B cell (primary cell): ENCODE data around the gene TMEM191B. TPM values are rescaled to one million over a fixed set of nuclear protein-coding genes. Genes with fewer than 3 reads are reported as not detected.
"Not testable (repeated sequence)": the region's sequence is repeated elsewhere in the genome, so short reads cannot be mapped to it uniquely, and the experiment has no call there.

Experiments
- ATAC-seq: fragments of 200-7000 bp; cut with Tn5 transposase; one replicate; pipeline ENCODE4 v1.10.0; 2021; ENCODE audit warnings: low read depth, mild to moderate bottlenecking, moderate number of reproducible peaks, moderate library complexity
- CTCF ChIA-PET: fragments of 350-600 bp; sonication (Branson Sonifier 250); formaldehyde crosslinking; loops from one replicate; lab custom pipeline; 2021; ENCODE audit warnings: antibody characterized with exemption, inconsistent platforms; lab: Charles Lee
- POLR2A ChIA-PET: fragments of 350-600 bp; sonication (Branson Sonifier 250); formaldehyde crosslinking; loops from one replicate; lab custom pipeline; 2021; ENCODE audit warnings: antibody characterized with exemption; lab: Charles Lee
- DNase-seq: peaks from one replicate; pipeline ENCODE4 v3.0.0; 2013
- H2AFZ ChIP-seq: 2 replicates; pipeline ENCODE4 v1.6.1; 2012; ENCODE audit warnings: mild to moderate bottlenecking, low read depth, low read length; ENCODE audit not compliant: insufficient read depth, poor library complexity, severe bottlenecking
- H3K27ac ChIP-seq, 2 donors: 1 replicate in 1 of 2; 2 replicates in 1 of 2; pipeline ENCODE4 v1.5.1; 2012 to 2013; ENCODE audit warnings: low read length in 2 of 2, mild to moderate bottlenecking in 2 of 2, moderate library complexity in 1 of 2
- H3K27me3 ChIP-seq, 4 experiments: fragments of 200-600 bp in 1 of 4; sonication (generic) in 1 of 4; replicated peaks in 1 of 4; 1 replicate in 2 of 4; 2 replicates in 2 of 4; pipeline versions ENCODE4 v1.6.1 to v1.7.0; 2013 to 2016; ENCODE audit warnings: low read length in 3 of 4, mild to moderate bottlenecking in 2 of 4, mixed read lengths in 1 of 4, moderate library complexity in 1 of 4; ENCODE audit not compliant: insufficient read depth in 4 of 4, control insufficient read depth in 3 of 4; ENCODE audit errors: control extremely low read depth in 1 of 4
- H3K36me3 ChIP-seq, 2 experiments: replicated peaks in 1 of 2; 1 replicate in 1 of 2; 2 replicates in 1 of 2; pipeline versions ENCODE4 v1.6.1 to v1.7.1; 2013; ENCODE audit warnings: low read length in 1 of 2; ENCODE audit not compliant: insufficient read depth in 2 of 2, control insufficient read depth in 1 of 2; ENCODE audit errors: control extremely low read depth in 1 of 2, extremely low read depth in 1 of 2
- H3K4me1 ChIP-seq, 2 donors: fragments of 200-600 bp in 1 of 2; sonication (generic) in 1 of 2; 1 replicate in 1 of 2; 2 replicates in 1 of 2; pipeline versions ENCODE4 v1.5.1 to v1.6.1; 2013 to 2017; ENCODE audit warnings: low read length in 2 of 2; ENCODE audit not compliant: control insufficient read depth in 2 of 2, insufficient read depth in 2 of 2
- H3K4me2 ChIP-seq: replicated peaks from 2 replicates; pipeline ENCODE3; 2012; ENCODE audit warnings: mild to moderate bottlenecking, low read depth, low read length; ENCODE audit not compliant: poor library complexity, severe bottlenecking
- H3K4me3 ChIP-seq, 5 experiments: fragments of 200-600 bp in 1 of 5; sonication (generic) in 1 of 5; 1 replicate in 3 of 5; 2 replicates in 2 of 5; pipeline versions ENCODE4 v1.5.1 to v1.7.0; 2011 to 2016; ENCODE audit warnings: low read length in 4 of 5, mild to moderate bottlenecking in 4 of 5, low read depth in 2 of 5, control low read depth in 1 of 5, moderate library complexity in 1 of 5; ENCODE audit not compliant: insufficient read depth in 1 of 5; ENCODE audit errors: control extremely low read depth in 1 of 5, extremely low read depth in 1 of 5
- H3K79me2 ChIP-seq: fragments of 200-600 bp; sonication (generic); one replicate; pipeline ENCODE4 v1.6.0; 2016; ENCODE audit warnings: low read length; ENCODE audit not compliant: control insufficient read depth, insufficient read depth
- H3K9ac ChIP-seq: fragments of 200-600 bp; sonication (generic); 2 replicates; pipeline ENCODE4 v1.6.1; 2017; ENCODE audit warnings: mild to moderate bottlenecking, low read length, moderate library complexity
- H3K9me3 ChIP-seq, 3 donors: one replicate each; pipeline versions ENCODE4 v1.6.1 to v1.7.1; 2013; ENCODE audit warnings: low read length in 2 of 3; ENCODE audit not compliant: control insufficient read depth in 2 of 3, insufficient read depth in 1 of 3; ENCODE audit errors: control extremely low read depth in 1 of 3
- H4K20me1 ChIP-seq: 2 replicates; pipeline ENCODE4 v1.6.0; 2012; ENCODE audit warnings: mild to moderate bottlenecking, low read length; ENCODE audit not compliant: insufficient read depth, control insufficient read depth, poor library complexity, severe bottlenecking
- H3K27ac Mint-ChIP-seq: one replicate; pipeline ENCODE4 v1.8.0; 2021; ENCODE audit warnings: mixed read lengths
- H3K27me3 Mint-ChIP-seq: one replicate; pipeline ENCODE4 v1.8.0; 2021; ENCODE audit warnings: mixed read lengths
- H3K4me1 Mint-ChIP-seq: one replicate; pipeline ENCODE4 v1.8.0; 2021; ENCODE audit warnings: mixed read lengths
- H3K4me3 Mint-ChIP-seq: one replicate; pipeline ENCODE4 v1.8.0; 2021; ENCODE audit warnings: mixed read lengths
- H3K9me3 Mint-ChIP-seq: one replicate; pipeline ENCODE4 v1.8.0; 2022; ENCODE audit warnings: mixed read lengths; ENCODE audit not compliant: insufficient read depth
- WGBS: methylation state at CpG from one replicate; pipeline ENCODE4 v1.1.5; 2013; ENCODE audit warnings: missing lambda C conversion rate; ENCODE audit not compliant: insufficient coverage; 5-methylcytosine and 5-hydroxymethylcytosine counted together
- intact Hi-C: fragments of 100-400 bp; cut with micrococcal nuclease; formaldehyde crosslinking; loops from one replicate; pipeline ENCODE4 v1.10.0; 2022
- polyA plus RNA-seq: library from polyadenylated mRNA; depleted of rRNA; stranded (reverse); fragments of >200 nt; gene quantifications from 2 replicates; pipeline ENCODE4 v1.2.3, GENCODE V29; 2012
- total RNA-seq, 2 donors: library from RNA; stranded (reverse); fragments of 120-200 nt in 1 of 2; gene quantifications; 1 replicate in 1 of 2; 2 replicates in 1 of 2; pipeline versions ENCODE4 v1.2.3 to v1.2.4, GENCODE V29; 2013 to 2022

The TMEM191B gene
- total and polyA plus RNA-seq, 2 donors (not counting 1 experiment from before 2014, with no cell fraction given), result 6.1 to 8.3 TPM

- no CpG with 5 or more reads among the region's 4 CpGs for WGBS
- H3K27ac ChIP-seq, POLR2A ChIA-PET, ATAC-seq, DNase-seq, H3K4me2 ChIP-seq, H3K4me1 Mint-ChIP-seq, H3K27me3 ChIP-seq, H2AFZ ChIP-seq, H3K27me3 Mint-ChIP-seq, H3K27ac Mint-ChIP-seq, H3K36me3 ChIP-seq, H3K4me3 ChIP-seq, H3K9ac ChIP-seq, H3K79me2 ChIP-seq, H3K9me3 Mint-ChIP-seq, H3K4me3 Mint-ChIP-seq, H4K20me1 ChIP-seq, CTCF ChIA-PET, H3K9me3 ChIP-seq, intact Hi-C loops, H3K4me1 ChIP-seq: not testable (repeated sequence)
These were observed 30.9 kb downstream of the TMEM191B start for GRCh38 chr22:18558516-18558915.

DNA sequence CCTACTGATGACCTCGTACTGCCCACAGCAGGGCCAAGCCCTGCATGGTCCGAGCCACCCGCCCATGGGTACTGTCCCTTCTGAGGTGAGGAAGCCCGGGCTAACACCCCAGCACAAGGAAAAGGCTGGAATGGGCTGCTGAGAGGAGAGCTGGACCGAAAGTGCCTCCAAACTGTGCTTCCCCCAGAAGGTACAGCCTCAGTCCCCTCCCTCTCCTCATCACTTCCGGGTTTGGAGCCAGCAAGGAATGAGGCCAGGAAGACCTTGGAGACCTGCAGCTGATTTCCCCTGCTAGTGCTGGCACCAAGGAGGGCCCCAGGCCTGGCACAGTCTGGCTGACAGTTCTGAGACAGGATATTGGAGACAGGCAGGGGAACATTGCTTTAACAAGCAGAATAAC lies 31.3 kb downstream of the TMEM191B start:
- H3K27ac Mint-ChIP-seq, H3K4me1 Mint-ChIP-seq, POLR2A ChIA-PET, H3K36me3 ChIP-seq, H3K4me1 ChIP-seq, ATAC-seq, H3K4me3 Mint-ChIP-seq, CTCF ChIA-PET, H3K79me2 ChIP-seq, H3K4me2 ChIP-seq, H3K27me3 Mint-ChIP-seq, H3K27me3 ChIP-seq, intact Hi-C loops, H3K27ac ChIP-seq, H3K4me3 ChIP-seq, H2AFZ ChIP-seq, DNase-seq, H3K9me3 ChIP-seq, H3K9me3 Mint-ChIP-seq, H4K20me1 ChIP-seq, H3K9ac ChIP-seq: not testable (repeated sequence)
- no CpG with 5 or more reads among the region's 6 CpGs for WGBS

- H3K4me1 ChIP-seq, H3K36me3 ChIP-seq, H3K27me3 ChIP-seq, H3K4me3 ChIP-seq, H3K4me2 ChIP-seq, H3K79me2 ChIP-seq, DNase-seq, H4K20me1 ChIP-seq, H3K27ac Mint-ChIP-seq, H3K9ac ChIP-seq, intact Hi-C loops, H3K4me3 Mint-ChIP-seq, CTCF ChIA-PET, H3K9me3 ChIP-seq, ATAC-seq, H3K9me3 Mint-ChIP-seq, H3K4me1 Mint-ChIP-seq, POLR2A ChIA-PET, H2AFZ ChIP-seq, H3K27ac ChIP-seq, H3K27me3 Mint-ChIP-seq: not testable (repeated sequence)
- no CpG with 5 or more reads among the region's 16 CpGs for WGBS
These were observed 32.7 kb downstream of the TMEM191B start for GRCh38 chr22:18560099-18560974.
